Lower leg skin (tissue), 4 donors: ENCODE data around the gene WBP11. TPM values are rescaled to one million over a fixed set of nuclear protein-coding genes. Genes with fewer than 3 reads are reported as not detected.
"Not testable (repeated sequence)": the region's sequence is repeated elsewhere in the genome, so short reads cannot be mapped to it uniquely, and the experiment has no call there.

Experiments
- DNase-seq, 2 donors: peaks; one replicate each; pipeline ENCODE4 v3.0.0-alpha.2; 2019; ENCODE audit warnings: low spot score in 2 of 2
- H3K4me3 ChIP-seq: fragments of 200-600 bp; sonication (generic); 2 replicates; pipeline ENCODE4 v1.5.1; 2017; ENCODE audit warnings: mild to moderate bottlenecking, low read depth; ENCODE audit not compliant: poor library complexity, severe bottlenecking
- CTCF ChIP-seq, 3 donors: fragments of 450-650 bp; IDR thresholded peaks; one replicate each; pipeline ENCODE4 v1.5.1; 2016; ENCODE audit warnings: antibody characterized with exemption in 3 of 3, mild to moderate bottlenecking in 3 of 3, moderate library complexity in 2 of 3
- POLR2A ChIP-seq, 2 donors: fragments of 450-650 bp; IDR thresholded peaks; one replicate each; pipeline ENCODE4 v1.6.1; 2016 to 2017; ENCODE audit warnings: antibody characterized with exemption in 2 of 2, mild to moderate bottlenecking in 1 of 2, moderate library complexity in 1 of 2
- WGBS, 2 donors: methylation state at CpG; one replicate each; pipeline ENCODE4 v1.1.5; 2018; 5-methylcytosine and 5-hydroxymethylcytosine counted together
- intact Hi-C: fragments of 100-400 bp; cut with DNase I; formaldehyde crosslinking; loops from one replicate; pipeline ENCODE4 v1.15.0; 2023; ENCODE audit warnings: low total_unique reads
- total RNA-seq, 4 donors: library from RNA; depleted of rRNA; stranded (reverse); fragments of >200 nt; gene quantifications; one replicate each; pipeline ENCODE4 v1.1.0, GENCODE V29; 2016

WBP11 gene
- total RNA-seq, 4 donors from 2014 or later, result 12.1 to 23.2 (median 21.0) TPM

GRCh38 chr12:14765398-14765797 is 37.9 kb downstream of the WBP11 start:
- intact Hi-C loops, result no loop called here
- no peak for DNase-seq
- 94 to 95% methylated on average over 2 of the region's 2 CpGs for WGBS, 2 donors
- H3K4me3 ChIP-seq, result no peak overlapping the region
- TF ChIP-seq POLR2A (IDR thresholded peaks at IDR 0.05) (no peak), CTCF (IDR thresholded peaks at IDR 0.05) (no peak)

- DNase-seq, intact Hi-C loops, H3K4me3 ChIP-seq: not testable (repeated sequence)
- 61 to 79% methylated on average over 6 of the region's 6 CpGs for WGBS, 2 donors
Observed at GRCh38 chr12:14759711-14760280, 43.5 kb downstream of the WBP11 start.

GRCh38 chr12:14756334-14757143 is 46.7 kb downstream of the WBP11 start:
- TF ChIP-seq POLR2A (IDR thresholded peaks at IDR 0.05), result no peak
- no peak for TF ChIP-seq CTCF (IDR thresholded peaks at IDR 0.05)
- no peak for DNase-seq
- intact Hi-C loops, result no loop called here
- WGBS, 2 donors, result 61 to 62% methylated on average over 17 of the region's 17 CpGs
- no peak overlapping the region for H3K4me3 ChIP-seq

GRCh38 chr12:14751986-14752385 is 51.3 kb downstream of the WBP11 start:
- intact Hi-C loops, result loop anchor here (2.0 kb wide), 1 partner anchor 65 kb away; no protein-coding TSS in a partner anchor
- TF ChIP-seq CTCF (IDR thresholded peaks at IDR 0.05) (no peak), POLR2A (IDR thresholded peaks at IDR 0.05) (no peak)
- DNase-seq, result no peak
- H3K4me3 ChIP-seq, result no peak overlapping the region

GRCh38 chr12:14743061-14743460 is 60.2 kb downstream of the WBP11 start:
- no peak for DNase-seq
- intact Hi-C loops, result no loop called here
- no peak overlapping the region for H3K4me3 ChIP-seq
- 87 to 95% methylated on average over 1 of the region's 1 CpG for WGBS, 2 donors
- no peak for TF ChIP-seq CTCF (IDR thresholded peaks at IDR 0.05)
- no peak for TF ChIP-seq POLR2A (IDR thresholded peaks at IDR 0.05)

- TF ChIP-seq POLR2A (IDR thresholded peaks at IDR 0.05), result no peak
- no peak for TF ChIP-seq CTCF (IDR thresholded peaks at IDR 0.05)
- DNase-seq, result no peak
- WGBS, 2 donors, result 98 to 99% methylated on average over 2 of the region's 2 CpGs
- no peak overlapping the region for H3K4me3 ChIP-seq
- intact Hi-C loops, result no loop called here
Observed at GRCh38 chr12:14741942-14742341, 61.3 kb downstream of the WBP11 start.
